Heart right ventricle (tissue), 16 donors: Measurements from ENCODE around the gene STPG1. TPM values are rescaled to one million over a fixed set of nuclear protein-coding genes. Genes with fewer than 3 reads are reported as not detected.

Experiments
- ATAC-seq, 8 donors: fragments of 200-7000 bp; cut with Tn5 transposase; one replicate each; pipeline ENCODE4 v1.9.1; 2020; ENCODE audit warnings: mild to moderate bottlenecking in 8 of 8, moderate library complexity in 8 of 8, moderate number of reproducible peaks in 1 of 8
- DNase-seq, 2 donors: peaks; one replicate each; pipeline ENCODE4 v3.0.0-alpha.2; 2020
- H3K27ac ChIP-seq, 10 donors: fragments of 200-600 bp; sonication (generic) in 2 of 10; one replicate each; pipeline versions ENCODE4 v1.5.0 to v1.8.0; 2020 to 2022; ENCODE audit warnings: mild to moderate bottlenecking in 3 of 10
- H3K27me3 ChIP-seq, 7 donors: fragments of 200-600 bp; one replicate each; pipeline ENCODE4 v1.8.0; 2021 to 2022; ENCODE audit warnings: mild to moderate bottlenecking in 2 of 7
- H3K36me3 ChIP-seq, 9 donors: fragments of 200-600 bp; sonication (generic) in 1 of 9; one replicate each; pipeline versions ENCODE4 v1.5.0 to v1.8.0; 2020 to 2022; ENCODE audit warnings: mild to moderate bottlenecking in 2 of 9
- H3K4me1 ChIP-seq, 9 donors: fragments of 200-600 bp; sonication (generic) in 1 of 9; one replicate each; pipeline versions ENCODE4 v1.5.0 to v1.8.0; 2020 to 2022; ENCODE audit warnings: mild to moderate bottlenecking in 4 of 9
- H3K4me3 ChIP-seq, 10 donors: fragments of 200-600 bp; sonication (generic) in 2 of 10; one replicate each; pipeline versions ENCODE4 v1.5.0 to v1.8.0; 2020 to 2022; ENCODE audit warnings: mild to moderate bottlenecking in 7 of 10, moderate library complexity in 2 of 10
- H3K9me3 ChIP-seq, 11 donors: fragments of 200-600 bp in 10 of 11; sonication (generic) in 2 of 11; one replicate each; pipeline versions ENCODE4 v1.5.0 to v1.8.0; 2013 to 2022; ENCODE audit warnings: mild to moderate bottlenecking in 2 of 11, control low read depth in 1 of 11, moderate library complexity in 1 of 11
- WGBS, 2 donors: extraction: QIAGEN DNeasy Blood & Tissue Kit; methylation state at CpG; one replicate each; pipeline ENCODE4 v1.1.7; 2013; ENCODE audit warnings: inconsistent platforms in 1 of 2; 5-methylcytosine and 5-hydroxymethylcytosine counted together
- intact Hi-C, 10 donors: fragments of 100-400 bp; cut with DNase I; formaldehyde crosslinking; loops; one replicate each; pipeline versions ENCODE4 v1.11.1 to v1.14.2; 2022
- polyA plus RNA-seq, 2 donors: library from polyadenylated mRNA; stranded (reverse); fragments of 200-250 nt; gene quantifications; one replicate each; pipeline ENCODE4 v1.2.3, GENCODE V29; 2013
- total RNA-seq, 10 donors: library from RNA; stranded (reverse); fragmentation: NEBNext Ultra II Directional in 3 of 10; extraction: Animal tissue kit (Norgen Biotek cat#: 25700) in 3 of 10; gene quantifications; one replicate each; pipeline versions ENCODE4 v1.2.1 to v1.2.4, GENCODE V29; 2021 to 2023
- TF ChIP-seq, protein P1 (sequence below), 9 donors: fragments of 200-600 bp; sonication (generic) in 2 of 9; IDR thresholded peaks; one replicate each; pipeline versions ENCODE4 v1.5.0 to v1.8.0; 2021 to 2022; ENCODE audit warnings: antibody characterized with exemption in 9 of 9, mild to moderate bottlenecking in 5 of 9, moderate library complexity in 1 of 9
- donor health status: Arrhythmogenic right ventricular cardiomyopathy.
- donor health status: ischemic (EF 13 %, LVEDD 7.1; RV severe dilation, severe dysfunction).
- donor health status: healthy with polysubstance abuse.
- donor health status: DM: no; HTN: yes; CAD: no.
- donor health status: DM: no; HTN: no; CAD: no.
- donor health status: ischemic (EF 25% LVEDD 6.9; RV normal size, moderate dysfunction).
- donor health status: ischemic (EF 25% LVEDD 5.7; RV mildly dilated, moderate dysfunction).
- donor health status: healthy.
- donor health status: DM: yes; HTN: yes; CAD: no.
- donor health status: Ischemic cardiomyopathy.
- donor health status: ischemic (EF 35%, LVEDD 5.7; RV mildly dilated, moderate dysfunction).
- donor health status: nonischemic (EF 11% LVEDD 7.7; RV severe dilation, severe dysfunction).
- donor health status: DM: yes; HTN: yes; CAD: no.
- donor health status: PGD.
- donor health status: ischemic (EF 29% LVEDD 5.4; RV normal size, mild dysfunction).
- donor health status: nonischemic (EF 23%, LVEDD 6.1; RV moderate dilation, normal function).

The STPG1 gene
- total and polyA plus RNA-seq, 12 donors: 2.7 to 6.6 (median 4.5) TPM

DNA sequence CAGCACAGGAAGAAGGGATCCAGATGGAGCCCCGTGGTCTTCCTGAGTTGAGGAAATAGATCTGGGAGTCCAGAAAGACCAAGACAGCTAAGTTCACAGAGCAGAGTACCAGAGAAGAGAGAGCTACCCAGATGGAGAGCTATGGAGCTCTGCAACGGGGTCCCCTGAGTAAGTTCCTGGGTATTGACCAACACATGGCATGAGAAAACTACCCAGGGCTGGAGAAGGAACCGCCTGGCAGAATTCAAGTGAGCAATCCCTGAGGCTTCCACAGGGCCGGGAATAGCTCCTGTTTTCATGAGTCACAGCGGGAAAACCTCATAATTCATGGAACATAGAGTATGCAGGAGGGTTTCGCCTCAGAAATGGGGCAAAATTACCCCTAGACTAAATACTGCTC lies 19.7 kb downstream of the STPG1 start:
- no peak for DNase-seq
- ATAC-seq: no peak
- no peak overlapping the region for H3K4me3 ChIP-seq
- no peaks in the 10 kb centered on the region for H3K36me3 ChIP-seq
- peaks cover 0 to 4% (median 0%) of the 10 kb centered on the region in 11 donors for H3K9me3 ChIP-seq
- no peak overlapping the region for H3K27ac ChIP-seq
- TF ChIP-seq, protein P1, sequence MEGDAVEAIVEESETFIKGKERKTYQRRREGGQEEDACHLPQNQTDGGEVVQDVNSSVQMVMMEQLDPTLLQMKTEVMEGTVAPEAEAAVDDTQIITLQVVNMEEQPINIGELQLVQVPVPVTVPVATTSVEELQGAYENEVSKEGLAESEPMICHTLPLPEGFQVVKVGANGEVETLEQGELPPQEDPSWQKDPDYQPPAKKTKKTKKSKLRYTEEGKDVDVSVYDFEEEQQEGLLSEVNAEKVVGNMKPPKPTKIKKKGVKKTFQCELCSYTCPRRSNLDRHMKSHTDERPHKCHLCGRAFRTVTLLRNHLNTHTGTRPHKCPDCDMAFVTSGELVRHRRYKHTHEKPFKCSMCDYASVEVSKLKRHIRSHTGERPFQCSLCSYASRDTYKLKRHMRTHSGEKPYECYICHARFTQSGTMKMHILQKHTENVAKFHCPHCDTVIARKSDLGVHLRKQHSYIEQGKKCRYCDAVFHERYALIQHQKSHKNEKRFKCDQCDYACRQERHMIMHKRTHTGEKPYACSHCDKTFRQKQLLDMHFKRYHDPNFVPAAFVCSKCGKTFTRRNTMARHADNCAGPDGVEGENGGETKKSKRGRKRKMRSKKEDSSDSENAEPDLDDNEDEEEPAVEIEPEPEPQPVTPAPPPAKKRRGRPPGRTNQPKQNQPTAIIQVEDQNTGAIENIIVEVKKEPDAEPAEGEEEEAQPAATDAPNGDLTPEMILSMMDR (IDR thresholded peaks at IDR 0.05): no peak
- H3K4me1 ChIP-seq: peaks cover 0 to 31% (median 15%) of the 10 kb centered on the region in 9 donors
- intact Hi-C loops: loop anchor here in 5 of 10 donors (2.0 to 10.0 kb wide), 4 partner anchors 191 to 248 kb away; partner anchors contain the start of gene SRRM1 (in 1 of the 5)
- H3K27me3 ChIP-seq: no peaks in the 10 kb centered on the region
- WGBS, 2 donors: 74 to 76% methylated on average over 6 of the region's 6 CpGs

DNA sequence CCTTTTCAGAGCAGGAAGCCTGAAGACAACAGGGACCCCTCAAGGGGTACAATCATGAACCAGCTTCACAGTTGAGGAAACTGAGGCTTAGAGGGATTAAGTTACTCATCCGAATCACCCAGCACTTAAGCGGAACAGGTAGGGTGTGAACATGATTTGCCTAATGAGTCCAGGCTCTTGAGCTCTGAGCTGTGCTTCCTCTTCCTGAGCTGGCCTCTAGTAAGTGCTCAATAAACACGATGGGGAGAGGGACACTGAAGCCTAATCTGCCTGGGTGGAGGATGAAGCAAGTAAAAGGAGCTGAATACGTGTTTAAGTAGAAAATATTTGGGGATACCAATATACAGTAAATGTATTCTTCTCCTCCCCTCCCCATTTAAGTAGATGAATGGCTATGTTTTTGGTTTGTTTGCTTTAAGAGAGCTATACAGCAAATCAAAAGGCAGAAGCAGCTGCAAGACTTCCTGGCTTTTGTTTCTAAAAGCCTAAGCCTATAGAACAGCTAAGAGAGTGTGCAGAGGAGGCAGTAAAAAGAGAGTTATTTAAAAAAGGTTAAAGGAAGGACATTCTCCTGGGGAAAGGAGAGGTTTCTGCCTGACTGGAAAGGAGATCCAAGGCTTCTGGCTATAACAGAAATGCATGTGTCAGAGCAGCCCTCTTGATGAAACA lies 20.5 kb downstream of the STPG1 start:
- WGBS, 2 donors: 83% methylated on average over 4 of the region's 4 CpGs
- Histone ChIP-seq H3K36me3 (no peaks in the 10 kb centered on the region), H3K9me3 (peaks cover 0 to 4% (median 0%) of the 10 kb centered on the region in 11 donors), H3K27ac (peak overlapping the region in 3 of 10 donors; percentile 4 to 83 (median 75)), H3K27me3 (no peaks in the 10 kb centered on the region), H3K4me3 (no peak overlapping the region), H3K4me1 (peaks cover 0 to 31% (median 15%) of the 10 kb centered on the region in 9 donors)
- TF ChIP-seq, protein P1 (IDR thresholded peaks at IDR 0.05): no peak
- DNase-seq (no peak), ATAC-seq (no peak)
- intact Hi-C loops: loop anchor here in 5 of 10 donors (1.0 to 10.0 kb wide), 5 partner anchors 190 to 249 kb away; partner anchors contain the start of gene SRRM1 (in 1 of the 5)

DNA sequence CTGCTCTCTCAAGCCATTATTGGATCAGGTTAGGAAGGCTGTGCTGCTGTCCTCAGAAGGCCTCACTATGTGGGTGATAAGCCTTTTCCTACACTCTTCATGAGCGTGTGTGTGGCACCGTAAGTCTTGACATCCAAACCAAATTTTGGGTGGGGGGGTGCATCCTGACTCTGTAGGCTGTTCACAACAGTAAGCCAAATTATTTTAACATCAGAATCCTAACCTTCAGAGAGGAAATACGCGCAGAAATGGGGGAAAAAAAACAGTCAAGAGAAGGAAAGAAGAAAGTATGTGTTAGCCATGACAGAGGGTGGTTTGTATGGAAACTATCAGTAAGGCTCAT lies 21.0 kb downstream of the STPG1 start:
- Histone ChIP-seq H3K4me3 (no peak overlapping the region), H3K4me1 (peaks cover 0 to 31% (median 15%) of the 10 kb centered on the region in 9 donors), H3K9me3 (peaks cover 0 to 4% (median 0%) of the 10 kb centered on the region in 11 donors), H3K27me3 (no peaks in the 10 kb centered on the region), H3K27ac (peak overlapping the region in 9 of 10 donors; percentile 57 to 85 (median 78)), H3K36me3 (no peaks in the 10 kb centered on the region)
- WGBS, 2 donors: 88 to 92% methylated on average over 4 of the region's 4 CpGs
- intact Hi-C loops: loop anchor here in 5 of 10 donors (1.0 to 10.0 kb wide), 5 partner anchors 190 to 250 kb away; partner anchors contain the start of gene SRRM1 (in 1 of the 5)
- DNase-seq (no peak), ATAC-seq (no peak)
- TF ChIP-seq, protein P1 (IDR thresholded peaks at IDR 0.05): peak in 2 of 9 donors; percentile 1 to 22

DNA sequence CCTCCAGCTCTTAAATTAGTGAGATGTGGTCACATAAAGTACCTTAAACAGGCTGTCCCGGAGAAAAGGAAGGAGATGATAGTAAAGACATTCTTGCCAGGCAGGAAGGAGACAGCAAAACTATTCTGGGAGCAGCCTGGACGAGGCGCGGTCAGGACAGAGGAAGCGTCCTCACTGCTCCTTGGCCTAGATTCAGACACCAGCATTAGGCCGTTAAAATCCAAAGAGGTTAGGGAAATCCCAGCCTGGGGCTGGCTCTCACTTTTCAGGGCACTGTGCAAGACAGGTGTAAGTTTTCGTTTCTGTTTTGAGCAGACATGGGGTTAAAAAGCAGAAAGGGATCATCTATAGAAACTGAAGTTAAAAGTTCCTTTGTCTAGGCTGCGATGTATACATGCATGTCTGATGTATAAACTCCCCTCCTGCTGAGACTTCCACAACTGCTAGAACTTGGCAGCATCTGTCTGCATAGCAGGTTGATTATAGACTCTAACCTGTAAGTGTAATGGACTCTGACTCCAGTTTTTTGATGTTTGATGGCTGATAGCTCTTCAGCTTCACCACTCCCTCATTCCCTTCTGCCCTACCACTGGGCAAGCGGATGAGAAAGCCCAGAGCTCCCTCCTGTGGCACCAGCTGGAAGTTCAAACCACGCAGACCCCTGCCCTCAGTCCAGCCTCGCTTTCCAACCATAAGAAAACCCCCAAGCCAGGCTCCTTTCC lies 21.5 kb downstream of the STPG1 start:
- intact Hi-C loops: loop anchor here (1.0 to 10.0 kb wide), 7 partner anchors 189 to 250 kb away; partner anchors contain the start of gene SRRM1 (in 1 of the 10)
- DNase-seq (peak; percentile 48 to 55), ATAC-seq (peak; percentile 81 to 91 (median 88))
- H3K9me3 ChIP-seq: peaks cover 0 to 4% (median 0%) of the 10 kb centered on the region in 11 donors
- TF ChIP-seq, protein P1 (IDR thresholded peaks at IDR 0.05): peak; percentile 43 to 79 (median 71)
- H3K4me1 ChIP-seq: peaks cover 0 to 31% (median 15%) of the 10 kb centered on the region in 9 donors
- H3K4me3 ChIP-seq: peak overlapping the region in 7 of 10 donors; percentile 11 to 36 (median 25)
- no peaks in the 10 kb centered on the region for H3K36me3 ChIP-seq
- peak overlapping the region in 9 of 10 donors; percentile 57 to 85 (median 78) for H3K27ac ChIP-seq
- H3K27me3 ChIP-seq: no peaks in the 10 kb centered on the region
- WGBS, 2 donors: 27 to 42% methylated on average over 11 of the region's 11 CpGs
